DMS79 treated with DMSO at 0.1 percent for 48 hours (cell line): ENCODE data around the gene CRTC1.

Experiments
- DNase-seq: peaks from one replicate; lab custom pipeline; 2025; lab: John Stamatoyannopoulos, UW

The CRTC1 gene

GRCh38 chr19:18749362-18750231 is 66.1 kb downstream of the CRTC1 start:
- DNase-seq = no peak

GRCh38 chr19:18750295-18750970 is 67.0 kb downstream of the CRTC1 start:
- DNase-seq = no peak

GRCh38 chr19:18751571-18751970 is 68.1 kb downstream of the CRTC1 start:
- DNase-seq = no peak

- no peak for DNase-seq
These were observed 71.0 kb downstream of the CRTC1 start for GRCh38 chr19:18754501-18754900.

GRCh38 chr19:18756896-18757295 is 73.4 kb downstream of the CRTC1 start:
- peak; percentile 56 for DNase-seq

- DNase-seq = no peak
These were observed 76.0 kb downstream of the CRTC1 start for GRCh38 chr19:18759304-18759994.

- no peak for DNase-seq
These were observed 76.5 kb downstream of the CRTC1 start for GRCh38 chr19:18759995-18760426.

- DNase-seq = no peak
These were observed 77.2 kb downstream of the CRTC1 start for GRCh38 chr19:18760440-18761383.

GRCh38 chr19:18761531-18762110 is 78.1 kb downstream of the CRTC1 start:
- peak; percentile 17 for DNase-seq

- peak; percentile 96 for DNase-seq
These were observed 78.9 kb downstream of the CRTC1 start for GRCh38 chr19:18762125-18763023.

GRCh38 chr19:18763674-18764590 is 80.5 kb downstream of the CRTC1 start:
- DNase-seq = peak; percentile 30

GRCh38 chr19:18764591-18765051 is 81.1 kb downstream of the CRTC1 start:
- no peak for DNase-seq

- peak; percentile 56 for DNase-seq
These were observed 81.7 kb downstream of the CRTC1 start for GRCh38 chr19:18765224-18765623.

- no peak for DNase-seq
These were observed 84.7 kb downstream of the CRTC1 start for GRCh38 chr19:18768046-18768771.

GRCh38 chr19:18768997-18769891 is 85.8 kb downstream of the CRTC1 start:
- no peak for DNase-seq

- no peak for DNase-seq
These were observed 86.6 kb downstream of the CRTC1 start for GRCh38 chr19:18769989-18770528.
